GM19467 (cell line): Measurements from ENCODE around the gene SNAPIN.

Experiments used
- ATAC-seq: cut with Tn5 transposase; IDR thresholded peaks from one replicate; pipeline ENCODE4 v1.9.1; 2021; ENCODE audit warnings: mild to moderate bottlenecking, moderate library complexity; ENCODE audit not compliant: unreplicated experiment

SNAPIN gene

GRCh38 chr1:153705484-153705883 lies 47.0 kb downstream of the SNAPIN start:
- ATAC-seq = no peak

GRCh38 chr1:153711026-153711425 lies 52.5 kb downstream of the SNAPIN start:
- ATAC-seq = no peak
